ENCODE results near the gene RASGEF1B. TPM values are rescaled to one million over a fixed set of nuclear protein-coding genes. Genes with fewer than 3 reads are reported as not detected.

Gene RASGEF1B
- total RNA-seq, 2 experiments from 2014 or later: 6.1 to 6.2 TPM

DNA sequence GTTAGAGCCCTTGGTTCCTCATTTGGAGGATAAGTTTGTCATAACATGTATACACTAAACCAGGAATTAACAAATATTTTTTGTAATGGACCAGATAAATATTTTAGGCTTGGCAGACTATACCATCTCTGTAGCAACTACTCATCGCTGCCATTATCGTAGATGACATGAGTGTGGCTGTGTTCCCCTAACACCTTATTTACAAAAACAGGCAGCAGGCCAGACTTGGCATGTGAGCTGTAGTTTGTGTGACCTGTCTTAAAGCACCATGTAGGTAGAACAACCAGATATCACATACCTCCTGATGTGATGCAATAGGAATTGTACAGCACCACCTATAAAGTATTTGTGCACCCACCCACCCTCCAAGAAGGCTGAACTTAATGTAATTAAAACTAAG, 82.0 kb downstream of the RASGEF1B start:
- ChIA-PET CTCF (interaction anchor here (1.1 kb wide), 1 partner anchor 77 kb away, joined by 3 read pairs; no protein-coding TSS in a partner anchor), POLR2A (no interaction called here)
- no peaks in the 10 kb centered on the region for H3K4me1 Mint-ChIP-seq (ENCODE audit: low read depth)
- H3K36me3 Mint-ChIP-seq (ENCODE audit: low read depth): no peaks in the 10 kb centered on the region
- intact Hi-C loops (cut with micrococcal nuclease): no loop called here
- no peak for ATAC-seq
- H3K9me3 Mint-ChIP-seq: peaks cover 5% of the 10 kb centered on the region
- H3K27me3 Mint-ChIP-seq: peaks cover 13% of the 10 kb centered on the region
- H3K27ac Mint-ChIP-seq: no peak overlapping the region
- TF ChIP-seq, protein P1, sequence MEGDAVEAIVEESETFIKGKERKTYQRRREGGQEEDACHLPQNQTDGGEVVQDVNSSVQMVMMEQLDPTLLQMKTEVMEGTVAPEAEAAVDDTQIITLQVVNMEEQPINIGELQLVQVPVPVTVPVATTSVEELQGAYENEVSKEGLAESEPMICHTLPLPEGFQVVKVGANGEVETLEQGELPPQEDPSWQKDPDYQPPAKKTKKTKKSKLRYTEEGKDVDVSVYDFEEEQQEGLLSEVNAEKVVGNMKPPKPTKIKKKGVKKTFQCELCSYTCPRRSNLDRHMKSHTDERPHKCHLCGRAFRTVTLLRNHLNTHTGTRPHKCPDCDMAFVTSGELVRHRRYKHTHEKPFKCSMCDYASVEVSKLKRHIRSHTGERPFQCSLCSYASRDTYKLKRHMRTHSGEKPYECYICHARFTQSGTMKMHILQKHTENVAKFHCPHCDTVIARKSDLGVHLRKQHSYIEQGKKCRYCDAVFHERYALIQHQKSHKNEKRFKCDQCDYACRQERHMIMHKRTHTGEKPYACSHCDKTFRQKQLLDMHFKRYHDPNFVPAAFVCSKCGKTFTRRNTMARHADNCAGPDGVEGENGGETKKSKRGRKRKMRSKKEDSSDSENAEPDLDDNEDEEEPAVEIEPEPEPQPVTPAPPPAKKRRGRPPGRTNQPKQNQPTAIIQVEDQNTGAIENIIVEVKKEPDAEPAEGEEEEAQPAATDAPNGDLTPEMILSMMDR (IDR thresholded peaks at IDR 0.05): no peak
- no peak overlapping the region for H3K4me3 Mint-ChIP-seq
- no peak for DNase-seq

DNA sequence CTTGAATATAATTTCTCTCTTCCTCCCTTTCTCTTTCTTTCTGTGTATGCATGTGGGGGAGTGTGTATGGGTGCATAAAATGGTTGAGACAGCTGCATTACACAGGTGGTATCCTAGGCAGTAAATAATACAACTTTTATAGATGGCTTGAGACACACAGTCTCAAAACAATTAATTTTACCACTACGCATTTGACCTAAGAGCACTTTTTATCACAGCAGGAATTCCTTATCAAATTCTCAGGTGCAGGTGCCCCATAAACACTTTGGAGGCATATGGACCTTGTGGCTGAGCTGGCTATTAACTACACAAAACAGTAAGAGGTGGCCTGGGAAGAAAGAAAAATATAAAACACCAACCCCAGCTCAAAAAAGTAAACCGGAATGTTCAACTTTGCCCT, 91.3 kb downstream of the RASGEF1B start:
- Mint-ChIP-seq H3K27ac (no peak overlapping the region), H3K27me3 (peaks cover 18% of the 10 kb centered on the region), H3K4me1 (ENCODE audit: low read depth) (no peaks in the 10 kb centered on the region), H3K4me3 (no peak overlapping the region), H3K9me3 (no peaks in the 10 kb centered on the region), H3K36me3 (ENCODE audit: low read depth) (no peaks in the 10 kb centered on the region)
- TF ChIP-seq, protein P1 (IDR thresholded peaks at IDR 0.05): no peak
- no peak for ATAC-seq
- ChIA-PET POLR2A (no interaction called here), CTCF (no interaction called here)
- intact Hi-C loops (cut with micrococcal nuclease): no loop called here
- DNase-seq: no peak

DNA sequence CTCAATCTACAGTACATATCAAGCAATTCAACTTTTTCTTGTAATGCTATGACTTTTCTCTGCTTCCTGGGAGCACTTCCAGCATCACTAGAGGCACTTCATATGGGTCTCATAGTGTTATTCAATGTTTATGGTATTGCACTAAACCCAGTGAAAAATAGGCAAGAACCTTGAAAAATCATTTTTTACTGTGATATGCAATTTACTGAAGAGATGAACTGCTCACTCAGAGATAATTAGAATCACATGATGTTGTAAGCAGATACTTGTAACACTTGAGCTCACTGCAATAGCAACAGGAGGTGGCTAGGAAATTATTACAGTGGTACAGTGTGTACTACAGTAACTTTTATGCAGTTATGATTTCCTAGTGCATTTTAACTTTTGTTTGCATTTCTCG, 93.3 kb downstream of the RASGEF1B start:
- POLR2A ChIA-PET: no interaction called here
- no peak overlapping the region for H3K4me3 Mint-ChIP-seq
- CTCF ChIA-PET: no interaction called here
- intact Hi-C loops (cut with micrococcal nuclease): no loop called here
- no peak for DNase-seq
- no peak for ATAC-seq
- H3K4me1 Mint-ChIP-seq (ENCODE audit: low read depth): no peaks in the 10 kb centered on the region
- H3K27ac Mint-ChIP-seq: no peak overlapping the region
- no peaks in the 10 kb centered on the region for H3K36me3 Mint-ChIP-seq (ENCODE audit: low read depth)
- peaks cover 12% of the 10 kb centered on the region for H3K27me3 Mint-ChIP-seq
- no peaks in the 10 kb centered on the region for H3K9me3 Mint-ChIP-seq
- TF ChIP-seq, protein P1 (IDR thresholded peaks at IDR 0.05): no peak

DNA sequence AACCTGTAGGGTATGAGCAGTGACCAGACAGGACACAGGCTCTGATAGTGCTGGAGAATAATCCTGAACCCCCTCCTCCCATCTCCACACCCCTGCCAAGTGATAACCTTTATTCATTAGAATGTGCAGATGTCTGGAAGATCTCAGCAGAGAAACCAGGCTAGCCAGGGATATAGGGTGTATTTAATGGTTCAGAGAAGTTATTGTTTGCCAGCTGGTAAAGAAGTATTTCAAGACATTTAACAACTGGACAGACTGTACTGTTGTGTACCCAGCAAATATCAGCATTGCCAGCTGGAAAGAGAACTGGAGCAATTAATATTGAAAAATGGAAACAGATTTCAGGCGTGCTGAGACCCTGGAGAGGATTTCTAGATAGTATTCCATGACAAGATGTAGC, 94.5 kb downstream of the RASGEF1B start:
- Mint-ChIP-seq H3K4me3 (no peak overlapping the region), H3K27me3 (peaks cover 16% of the 10 kb centered on the region), H3K27ac (no peak overlapping the region), H3K4me1 (ENCODE audit: low read depth) (no peaks in the 10 kb centered on the region), H3K9me3 (no peaks in the 10 kb centered on the region), H3K36me3 (ENCODE audit: low read depth) (no peaks in the 10 kb centered on the region)
- TF ChIP-seq, protein P1 (IDR thresholded peaks at IDR 0.05): no peak
- DNase-seq (no peak), ATAC-seq (no peak)
- ChIA-PET CTCF (no interaction called here), POLR2A (interaction anchor here (0.6 kb wide), 1 partner anchor 993 kb away, joined by 3 read pairs; no protein-coding TSS in a partner anchor)
- intact Hi-C loops (cut with micrococcal nuclease): no loop called here

DNA sequence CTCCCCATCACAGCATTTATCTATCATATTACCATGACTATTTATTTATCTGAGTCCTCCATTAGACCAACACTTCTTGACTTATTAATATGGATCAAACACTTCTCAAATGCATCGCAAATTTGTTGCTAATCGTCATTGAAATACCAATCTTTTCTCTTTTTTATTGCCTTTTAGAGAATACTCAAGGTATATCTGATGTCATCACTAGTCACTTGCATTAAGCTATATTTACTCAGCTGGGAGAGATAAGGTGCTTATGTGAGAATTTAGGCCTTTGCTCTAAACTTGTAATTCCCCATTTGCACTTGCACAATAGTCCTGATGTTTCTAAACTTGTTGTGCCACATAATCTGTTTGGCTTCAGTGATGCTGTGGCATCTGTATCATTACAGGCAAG, 95.0 kb downstream of the RASGEF1B start:
- TF ChIP-seq, protein P1 (IDR thresholded peaks at IDR 0.05): no peak
- no peak for ATAC-seq
- Mint-ChIP-seq H3K36me3 (ENCODE audit: low read depth) (no peaks in the 10 kb centered on the region), H3K27ac (no peak overlapping the region), H3K9me3 (no peaks in the 10 kb centered on the region), H3K4me1 (ENCODE audit: low read depth) (no peaks in the 10 kb centered on the region), H3K27me3 (peaks cover 16% of the 10 kb centered on the region), H3K4me3 (no peak overlapping the region)
- DNase-seq: no peak
- ChIA-PET POLR2A (interaction anchor here (0.6 kb wide), 1 partner anchor 993 kb away, joined by 3 read pairs; no protein-coding TSS in a partner anchor), CTCF (no interaction called here)
- intact Hi-C loops (cut with micrococcal nuclease): no loop called here

All from activated CD8-positive, alpha-beta T cell treated with anti-CD3 and anti-CD28 coated beads for 36 hours (primary cell).